Neural cell (in vitro differentiated cells): ENCODE measurements around the gene NHERF1.

ENCODE experiments used
- CTCF ChIP-seq: fragments of 450-650 bp; IDR thresholded peaks from 2 replicates; pipeline ENCODE4 v1.5.1; 2014; ENCODE audit warnings: antibody characterized with exemption, mild to moderate bottlenecking, moderate library complexity; ENCODE audit not compliant: poor library complexity, severe bottlenecking
- MXI1 ChIP-seq: fragments of 450-650 bp; conservative IDR thresholded peaks from 2 replicates; pipeline ENCODE4 v1.6.1; 2014; ENCODE audit warnings: antibody characterized with exemption, mild to moderate bottlenecking; ENCODE audit not compliant: poor library complexity, severe bottlenecking
- RAD21 ChIP-seq: fragments of 450-650 bp; conservative IDR thresholded peaks from 2 replicates; pipeline ENCODE4 v1.6.1; 2014; ENCODE audit warnings: antibody characterized with exemption, mild to moderate bottlenecking, moderate library complexity
- SMC3 ChIP-seq: fragments of 450-650 bp; conservative IDR thresholded peaks from 2 replicates; pipeline ENCODE4 v1.6.1; 2014; ENCODE audit warnings: antibody characterized with exemption, mild to moderate bottlenecking, moderate library complexity; ENCODE audit not compliant: poor library complexity

DNA sequence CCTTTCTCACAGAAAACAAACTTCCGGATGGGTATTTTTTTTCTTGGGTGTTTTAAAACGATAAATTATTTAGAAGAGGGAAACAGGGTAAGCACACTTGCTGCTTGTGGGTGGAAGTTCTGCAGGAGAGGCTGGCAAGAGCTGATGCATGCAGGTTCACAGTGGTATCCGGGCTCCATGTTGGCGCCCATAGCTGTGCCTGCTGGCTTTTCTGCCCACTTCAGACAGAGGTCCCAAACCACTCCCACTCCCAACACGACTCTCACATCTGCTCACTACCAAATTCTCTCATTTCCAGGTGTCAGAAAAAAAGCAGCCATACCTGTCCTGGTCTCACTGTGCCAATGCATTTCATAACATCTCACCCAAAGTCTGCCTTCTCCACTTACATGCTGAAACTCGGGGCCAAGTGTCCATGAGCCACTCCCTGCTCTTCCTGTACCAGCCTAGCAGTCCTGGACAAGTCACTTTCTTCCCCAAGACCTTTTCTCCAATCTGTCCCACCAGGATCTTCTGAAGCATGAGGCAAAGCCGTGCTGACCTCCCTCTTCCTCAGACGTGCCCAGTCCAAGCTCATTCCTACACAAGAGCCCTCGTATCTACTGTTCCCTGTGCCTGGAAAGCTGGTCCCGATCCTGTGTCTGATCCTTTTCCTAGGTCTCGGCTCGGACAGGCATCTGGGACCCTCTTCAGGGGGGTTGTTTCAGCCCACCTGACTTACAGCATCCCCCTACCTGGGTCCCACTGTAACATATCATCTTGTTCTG, 37.2 kb upstream of the NHERF1 start:
- no peak for TF ChIP-seq RAD21
- no peak for TF ChIP-seq CTCF
- TF ChIP-seq MXI1 = no peak
- no peak for TF ChIP-seq SMC3
